Measurements from ENCODE around the gene PLK5. TPM values are rescaled to one million over a fixed set of nuclear protein-coding genes. Genes with fewer than 3 reads are reported as not detected.

Gene PLK5
- total RNA-seq, 1 donor from 2014 or later: 0.09 TPM

Other genes with a start within 250 kb of the PLK5 start
- 50.5 and 50.8 TPM in 2 replicates for gene FAM174C, start 248.5 kb upstream of the PLK5 start, total RNA-seq
- gene EFNA2, start 238.2 kb upstream of the PLK5 start, total RNA-seq: 7.0 and 8.4 TPM in 2 replicates
- gene NDUFS7, start 140.2 kb upstream of the PLK5 start, total RNA-seq: 64.0 and 67.3 TPM in 2 replicates
- gene GAMT, start 122.5 kb upstream of the PLK5 start, total RNA-seq: 34.1 and 35.9 TPM in 2 replicates
- 94.7 and 108 TPM in 2 replicates for gene DAZAP1, start 116.5 kb upstream of the PLK5 start, total RNA-seq
- gene RPS15, start 85.7 kb upstream of the PLK5 start, total RNA-seq: 973 and 1,045 TPM in 2 replicates
- gene APC2, start 74.0 kb upstream of the PLK5 start, total RNA-seq: 5.5 and 7.1 TPM in 2 replicates
- 30.2 and 32.4 TPM in 2 replicates for gene C19orf25, start 44.9 kb upstream of the PLK5 start, total RNA-seq
- 2.7 and 3.9 TPM in 2 replicates for gene PCSK4, start 33.7 kb upstream of the PLK5 start, total RNA-seq
- 5.7 and 6.6 TPM in 2 replicates for gene REEP6, start 32.9 kb upstream of the PLK5 start, total RNA-seq
- gene ADAMTSL5, start 11.1 kb upstream of the PLK5 start, total RNA-seq: 4.7 and 5.5 TPM in 2 replicates
- 51.8 and 52.1 TPM in 2 replicates for gene MEX3D, start 44.2 kb downstream of the PLK5 start, total RNA-seq
- gene MBD3, start 68.8 kb downstream of the PLK5 start, total RNA-seq: 64.0 and 71.9 TPM in 2 replicates
- gene UQCR11, start 81.4 kb downstream of the PLK5 start, total RNA-seq: 255 and 257 TPM in 2 replicates
- gene TCF3, start 128.5 kb downstream of the PLK5 start, total RNA-seq: 156 and 173 TPM in 2 replicates
- not detected in 2 replicates for gene ONECUT3, start 229.4 kb downstream of the PLK5 start, total RNA-seq

Data from astrocyte (in vitro differentiated cells and primary cell).